IMR-90 (cell line): Measurements from ENCODE around the gene NCKAP5. TPM values are rescaled to one million over a fixed set of nuclear protein-coding genes. Genes with fewer than 3 reads are reported as not detected.

ENCODE experiments used
- ATAC-seq: fragments of 200-7000 bp; cut with Tn5 transposase; 2 replicates; pipeline ENCODE4 v1.9.1; 2020; ENCODE audit warnings: low read depth, mild to moderate bottlenecking, moderate library complexity
- BruUV-seq: library from RNA; stranded (reverse); fragments of 400-500 nt; replicated peaks from 2 replicates; lab custom pipeline; 2021; lab: Mats Ljungman, UMichigan
- CTCF ChIA-PET: fragments of 300-600 bp; formaldehyde crosslinking; extraction: SDS; loops from one replicate; lab custom pipeline; 2021; ENCODE audit warnings: antibody characterized with exemption; lab: Yijun Ruan, JAX
- POLR2A ChIA-PET: fragments of 300-600 bp; sonication (Branson Sonifier 250); formaldehyde crosslinking; loops from one replicate; lab custom pipeline; 2022; ENCODE audit warnings: antibody characterized with exemption; ENCODE audit not compliant: unreplicated experiment; lab: Charles Lee
- DNase-seq: peaks from one replicate; pipeline ENCODE4 v3.0.0; 2013
- H2AFZ ChIP-seq: replicated peaks from 2 replicates; pipeline ENCODE3; 2013; ENCODE audit warnings: low read length, mild to moderate bottlenecking; ENCODE audit not compliant: poor library complexity
- H2AK5ac ChIP-seq: 2 replicates; pipeline ENCODE4 v1.6.1; 2013; ENCODE audit warnings: low read depth, low read length, inconsistent platforms
- H2AK9ac ChIP-seq: replicated peaks from 2 replicates; pipeline ENCODE3; 2013; ENCODE audit warnings: mild to moderate bottlenecking, low read depth, low read length, moderate library complexity; ENCODE audit not compliant: poor library complexity
- H2BK120ac ChIP-seq: 2 replicates; pipeline ENCODE4 v1.6.1; 2013; ENCODE audit warnings: low read depth, low read length, inconsistent platforms
- H2BK15ac ChIP-seq: 3 replicates; pipeline ENCODE4 v1.6.1; 2013; ENCODE audit warnings: low read depth, low read length, inconsistent platforms
- H2BK20ac ChIP-seq: 2 replicates; pipeline ENCODE4 v1.6.1; 2013; ENCODE audit warnings: low read depth, mild to moderate bottlenecking, inconsistent platforms, low read length, moderate library complexity
- H2BK5ac ChIP-seq: 2 replicates; pipeline ENCODE4 v1.6.1; 2013; ENCODE audit warnings: mild to moderate bottlenecking, low read depth, low read length, inconsistent platforms; ENCODE audit not compliant: poor library complexity, severe bottlenecking
- H3K14ac ChIP-seq: replicated peaks from 2 replicates; pipeline ENCODE4 v1.6.1; 2013; ENCODE audit warnings: low read depth, low read length, inconsistent platforms
- H3K18ac ChIP-seq: 2 replicates; pipeline ENCODE4 v1.6.1; 2013; ENCODE audit warnings: low read depth, low read length, control low read depth
- H3K23ac ChIP-seq: 2 replicates; pipeline ENCODE4 v1.6.1; 2013; ENCODE audit warnings: low read depth, low read length, inconsistent platforms
- H3K27ac ChIP-seq: 2 replicates; pipeline ENCODE4 v1.5.1; 2013; ENCODE audit warnings: mild to moderate bottlenecking, control low read depth, low read length; ENCODE audit not compliant: insufficient read depth
- H3K27me3 ChIP-seq: 2 replicates; pipeline ENCODE4 v1.6.1; 2013; ENCODE audit warnings: low read length; ENCODE audit not compliant: control insufficient read depth, insufficient read depth
- H3K36me3 ChIP-seq: 2 replicates; pipeline ENCODE4 v1.6.1; 2013; ENCODE audit warnings: low read length, mixed read lengths; ENCODE audit not compliant: control insufficient read depth, insufficient read depth
- H3K4ac ChIP-seq: 2 replicates; pipeline ENCODE4 v1.6.1; 2013; ENCODE audit warnings: low read depth, low read length, inconsistent platforms
- H3K4me1 ChIP-seq: 2 replicates; pipeline ENCODE4 v1.6.1; 2013; ENCODE audit warnings: low read length, mixed read lengths; ENCODE audit not compliant: control insufficient read depth, insufficient read depth
- H3K4me2 ChIP-seq: 2 replicates; pipeline ENCODE4 v1.6.1; 2013; ENCODE audit warnings: low read depth, mild to moderate bottlenecking, control low read depth, low read length, moderate library complexity
- H3K4me3 ChIP-seq: 2 replicates; pipeline ENCODE4 v1.5.1; 2013; ENCODE audit warnings: low read depth, mild to moderate bottlenecking, control low read depth, low read length, moderate library complexity; ENCODE audit not compliant: insufficient read depth
- H3K56ac ChIP-seq: 2 replicates; pipeline ENCODE4 v1.6.1; 2013; ENCODE audit warnings: low read length, inconsistent platforms; ENCODE audit not compliant: insufficient read depth; ENCODE audit errors: extremely low read depth
- H3K79me1 ChIP-seq, 2 experiments: 2 replicates each; pipeline ENCODE4 v1.6.1; 2013; ENCODE audit warnings: low read length in 2 of 2, inconsistent platforms in 1 of 2, low read depth in 1 of 2
- H3K9ac ChIP-seq: 2 replicates; pipeline ENCODE4 v1.6.1; 2013; ENCODE audit warnings: low read depth, low read length, control low read depth
- H3K9me1 ChIP-seq: 2 replicates; pipeline ENCODE4 v1.6.1; 2013; ENCODE audit warnings: low read length, inconsistent platforms; ENCODE audit not compliant: insufficient read depth
- H3K9me3 ChIP-seq: 2 replicates; pipeline ENCODE4 v1.6.1; 2013; ENCODE audit warnings: low read length; ENCODE audit not compliant: control insufficient read depth, insufficient read depth
- H4K20me1 ChIP-seq: 2 replicates; pipeline ENCODE4 v1.6.1; 2013; ENCODE audit warnings: low read length, inconsistent platforms; ENCODE audit not compliant: insufficient read depth
- H4K5ac ChIP-seq: 2 replicates; pipeline ENCODE4 v1.6.1; 2013; ENCODE audit warnings: mild to moderate bottlenecking, low read depth, low read length, control low read depth
- H4K8ac ChIP-seq, 2 experiments: 2 replicates each; pipeline ENCODE4 v1.6.1; 2013; ENCODE audit warnings: low read depth in 2 of 2, low read length in 2 of 2, control low read depth in 1 of 2, inconsistent platforms in 1 of 2
- H4K91ac ChIP-seq: 2 replicates; pipeline ENCODE4 v1.6.1; 2013; ENCODE audit warnings: low read depth, low read length, inconsistent platforms; ENCODE audit not compliant: insufficient read depth
- BHLHE40 ChIP-seq: fragments of 150-350 bp; IDR thresholded peaks from 2 replicates; pipeline ENCODE4 v1.6.1; 2016; ENCODE audit warnings: mild to moderate bottlenecking, low read depth, low read length
- CEBPB ChIP-seq: IDR thresholded peaks from 2 replicates; pipeline ENCODE4 v1.6.1; 2012; ENCODE audit warnings: low read depth, low read length, improper control_type of control experiment
- CHD1 ChIP-seq: IDR thresholded peaks from 2 replicates; pipeline ENCODE4 v1.6.1; 2012; ENCODE audit warnings: low read depth, low read length, improper control_type of control experiment
- FOS ChIP-seq: fragments of 150-350 bp; IDR thresholded peaks from 2 replicates; pipeline ENCODE4 v1.6.1; 2016; ENCODE audit warnings: low read depth, low read length
- MAZ ChIP-seq: IDR thresholded peaks from 2 replicates; pipeline ENCODE4 v1.6.1; 2012; ENCODE audit warnings: low read depth, mild to moderate bottlenecking, low read length, improper control_type of control experiment, moderate library complexity, borderline replicate concordance
- MXI1 ChIP-seq: IDR thresholded peaks from 2 replicates; pipeline ENCODE4 v1.6.1; 2012; ENCODE audit warnings: low read depth, mild to moderate bottlenecking, low read length, moderate library complexity, borderline replicate concordance
- NFE2L2 ChIP-seq: fragments of 150-350 bp; IDR thresholded peaks from 2 replicates; pipeline ENCODE4 v1.6.1; 2016; ENCODE audit warnings: low read depth, mild to moderate bottlenecking, low read length
- POLR2A ChIP-seq: IDR thresholded peaks from 2 replicates; pipeline ENCODE4 v1.6.1; 2012; ENCODE audit warnings: mild to moderate bottlenecking, low read depth, low read length
- RCOR1 ChIP-seq: IDR thresholded peaks from 2 replicates; pipeline ENCODE4 v1.6.1; 2012; ENCODE audit warnings: mild to moderate bottlenecking, low read length, improper control_type of control experiment; ENCODE audit not compliant: insufficient replicate concordance
- RFX5 ChIP-seq: IDR thresholded peaks from 2 replicates; pipeline ENCODE4 v1.8.0; 2012; ENCODE audit warnings: low read depth, mild to moderate bottlenecking, low read length, moderate library complexity
- SMC3 ChIP-seq: fragments of 150-350 bp; IDR thresholded peaks from 2 replicates; pipeline ENCODE4 v1.6.1; 2016; ENCODE audit warnings: low read depth, mild to moderate bottlenecking, antibody characterized with exemption, low read length, moderate library complexity
- WGBS, 2 experiments: methylation state at CpG; one replicate each; pipeline versions ENCODE4 v1.1.5 to v1.1.7; 2013; ENCODE audit warnings: missing lambda C conversion rate in 2 of 2; ENCODE audit not compliant: insufficient read length in 1 of 2; ENCODE audit errors: extremely low coverage in 2 of 2; 5-methylcytosine and 5-hydroxymethylcytosine counted together
- dilution Hi-C: fragments of 300-500 bp; cut with HindIII; formaldehyde crosslinking; loops from one replicate; pipeline ENCODE4 v1.14.3; 2018; ENCODE audit warnings: low sequenced_read_pairs; ENCODE audit not compliant: unreplicated experiment
- in situ Hi-C: fragments of 300-500 bp; cut with MboI; formaldehyde crosslinking; loops from 3 replicates; pipeline ENCODE4 v1.14.3; 2019; ENCODE audit warnings: low sequenced_read_pairs, inconsistent platforms, mixed read lengths
- intact Hi-C: fragments of 100-400 bp; cut with micrococcal nuclease; formaldehyde crosslinking; loops from 2 replicates; pipeline ENCODE4 v1.10.0; 2022
- polyA plus RNA-seq, 3 experiments: library from polyadenylated mRNA; depleted of rRNA; stranded (reverse); fragments of >200 nt; gene quantifications; 2 replicates each; pipeline ENCODE4 v1.2.3, GENCODE V29; 2012; ENCODE audit warnings: low replicate concordance in 1 of 3
- total RNA-seq: library from RNA; depleted of rRNA; stranded (reverse); fragments of >200 nt; gene quantifications from 2 replicates; pipeline ENCODE4 v1.2.3, GENCODE V29; 2012
- TF ChIP-seq, protein P1 (sequence below): fragments of 150-350 bp; IDR thresholded peaks from 2 replicates; pipeline ENCODE4 v1.6.1; 2016; ENCODE audit warnings: low read depth, mild to moderate bottlenecking, low read length, moderate library complexity, borderline replicate concordance
- TF ChIP-seq, protein P2 (sequence below): conservative IDR thresholded peaks from 2 replicates; pipeline ENCODE4 v1.5.1; 2012; ENCODE audit warnings: mild to moderate bottlenecking, low read depth, low read length, improper control_type of control experiment

The NCKAP5 gene
- total and polyA plus RNA-seq, 2 of the 4 experiments (the other 2 are of a cell fraction) = 2.7 to 3.9 TPM

- Histone ChIP-seq H3K56ac (no peak overlapping the region), H3K9me3 (no peaks in the 10 kb centered on the region), H4K20me1 (peaks cover 13% of the 10 kb centered on the region; the same call in 1 of the 2 replicates), H3K14ac (peak overlapping the region; percentile 51; the same call in 1 of the 2 replicates), H3K36me3 (no peaks in the 10 kb centered on the region), H3K9ac (no peak overlapping the region), H3K27ac (no peak overlapping the region), H2AK5ac (peak overlapping the region; percentile 31; the same call in 1 of the 2 replicates), H2AK9ac (no peak overlapping the region), H4K8ac (no peak overlapping the region; a peak in 1 of 4 replicates), H3K18ac (no peak overlapping the region), H3K4me2 (no peak overlapping the region), H3K4me1 (peaks cover 6% of the 10 kb centered on the region), H3K23ac (no peak overlapping the region), H3K27me3 (no peaks in the 10 kb centered on the region), H3K9me1 (peaks cover 14% of the 10 kb centered on the region), H2BK15ac (peak overlapping the region; percentile 45; the same call in 1 of the 3 replicates), H2BK20ac (peak overlapping the region; percentile 19; the same call in 1 of the 2 replicates), H3K79me1 (peaks cover 10 to 47% of the 10 kb centered on the region in 2 experiments; a peak in 3 of 4 replicates), H3K4me3 (no peak overlapping the region), H2BK5ac (no peak overlapping the region), H2AFZ (no peak overlapping the region), H4K91ac (no peak overlapping the region), H3K4ac (peak overlapping the region; percentile 62), H2BK120ac (0 out of 2 replicates have a peak overlapping the region, but pooled peaks have one; percentile 27), H4K5ac (no peak overlapping the region)
- no peak for ATAC-seq
- BruUV-seq = no TSS peak
- CTCF ChIA-PET = interaction anchor here (0.9 to 1.0 kb wide), 2 partner anchors 8 to 10 kb away, joined by 3 read pairs; no protein-coding TSS in a partner anchor
- DNase-seq = no peak
- TF ChIP-seq, protein P1, sequence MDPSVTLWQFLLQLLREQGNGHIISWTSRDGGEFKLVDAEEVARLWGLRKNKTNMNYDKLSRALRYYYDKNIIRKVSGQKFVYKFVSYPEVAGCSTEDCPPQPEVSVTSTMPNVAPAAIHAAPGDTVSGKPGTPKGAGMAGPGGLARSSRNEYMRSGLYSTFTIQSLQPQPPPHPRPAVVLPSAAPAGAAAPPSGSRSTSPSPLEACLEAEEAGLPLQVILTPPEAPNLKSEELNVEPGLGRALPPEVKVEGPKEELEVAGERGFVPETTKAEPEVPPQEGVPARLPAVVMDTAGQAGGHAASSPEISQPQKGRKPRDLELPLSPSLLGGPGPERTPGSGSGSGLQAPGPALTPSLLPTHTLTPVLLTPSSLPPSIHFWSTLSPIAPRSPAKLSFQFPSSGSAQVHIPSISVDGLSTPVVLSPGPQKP = no peak
- no peak for TF ChIP-seq FOS
- TF ChIP-seq, protein P2, sequence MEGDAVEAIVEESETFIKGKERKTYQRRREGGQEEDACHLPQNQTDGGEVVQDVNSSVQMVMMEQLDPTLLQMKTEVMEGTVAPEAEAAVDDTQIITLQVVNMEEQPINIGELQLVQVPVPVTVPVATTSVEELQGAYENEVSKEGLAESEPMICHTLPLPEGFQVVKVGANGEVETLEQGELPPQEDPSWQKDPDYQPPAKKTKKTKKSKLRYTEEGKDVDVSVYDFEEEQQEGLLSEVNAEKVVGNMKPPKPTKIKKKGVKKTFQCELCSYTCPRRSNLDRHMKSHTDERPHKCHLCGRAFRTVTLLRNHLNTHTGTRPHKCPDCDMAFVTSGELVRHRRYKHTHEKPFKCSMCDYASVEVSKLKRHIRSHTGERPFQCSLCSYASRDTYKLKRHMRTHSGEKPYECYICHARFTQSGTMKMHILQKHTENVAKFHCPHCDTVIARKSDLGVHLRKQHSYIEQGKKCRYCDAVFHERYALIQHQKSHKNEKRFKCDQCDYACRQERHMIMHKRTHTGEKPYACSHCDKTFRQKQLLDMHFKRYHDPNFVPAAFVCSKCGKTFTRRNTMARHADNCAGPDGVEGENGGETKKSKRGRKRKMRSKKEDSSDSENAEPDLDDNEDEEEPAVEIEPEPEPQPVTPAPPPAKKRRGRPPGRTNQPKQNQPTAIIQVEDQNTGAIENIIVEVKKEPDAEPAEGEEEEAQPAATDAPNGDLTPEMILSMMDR = no peak
- TF ChIP-seq MXI1 = no peak
- no peak for TF ChIP-seq MAZ
- TF ChIP-seq CEBPB = no peak
- no peak for TF ChIP-seq SMC3
- TF ChIP-seq POLR2A = no peak
- TF ChIP-seq NFE2L2 = no peak
- TF ChIP-seq RCOR1 = no peak
- no peak for TF ChIP-seq RFX5
- TF ChIP-seq CHD1 = no peak
- TF ChIP-seq BHLHE40 = no peak
- POLR2A ChIA-PET = no interaction called here
- dilution Hi-C loops (no loop called here), intact Hi-C loops (no loop called here), in situ Hi-C loops (no loop called here)
- no CpG with 5 or more reads among the region's 6 CpGs for WGBS, 2 experiments
Observed at GRCh38 chr2:132978840-132979239, 589.4 kb downstream of the NCKAP5 start.
